Ascending aorta (tissue), 2 donors: ENCODE results near the gene SORCS2. TPM values are rescaled to one million over a fixed set of nuclear protein-coding genes. Genes with fewer than 3 reads are reported as not detected.

Experiments
- DNase-seq, 2 donors: peaks; one replicate each; pipeline ENCODE4 v3.0.0-alpha.2; 2019; ENCODE audit warnings: low spot score in 2 of 2
- H3K27ac ChIP-seq, 2 donors: fragments of 200-600 bp; sonication (generic); one replicate each; pipeline ENCODE4 v1.5.1; 2016 to 2017; ENCODE audit warnings: mild to moderate bottlenecking in 1 of 2
- H3K27me3 ChIP-seq: fragments of 200-600 bp; sonication (generic); one replicate; pipeline ENCODE4 v1.5.1; 2017
- H3K36me3 ChIP-seq, 2 donors: fragments of 200-600 bp; sonication (generic); one replicate each; pipeline ENCODE4 v1.5.1; 2016
- H3K4me1 ChIP-seq, 2 donors: fragments of 200-600 bp; sonication (generic); one replicate each; pipeline ENCODE4 v1.5.1; 2016 to 2017; ENCODE audit warnings: mild to moderate bottlenecking in 1 of 2
- H3K4me3 ChIP-seq, 2 donors: fragments of 200-600 bp; sonication (generic); one replicate each; pipeline ENCODE4 v1.5.1; 2016 to 2017; ENCODE audit warnings: mild to moderate bottlenecking in 1 of 2
- H3K9me3 ChIP-seq, 2 donors: fragments of 200-600 bp; sonication (generic); one replicate each; pipeline ENCODE4 v1.5.1; 2016
- CTCF ChIP-seq, 3 experiments: fragments of 200-600 bp in 2 of 3; fragments of 450-650 bp in 1 of 3; sonication (generic) in 2 of 3; IDR thresholded peaks; one replicate each; pipeline ENCODE4 v1.5.1; 2016 to 2019; ENCODE audit warnings: antibody characterized with exemption in 3 of 3, mild to moderate bottlenecking in 1 of 3, moderate library complexity in 1 of 3
- intact Hi-C: fragments of 100-400 bp; cut with DNase I; formaldehyde crosslinking; loops from one replicate; pipeline ENCODE4 v1.15.1; 2023
- total RNA-seq: library from RNA; depleted of rRNA; stranded (reverse); fragments of >200 nt; gene quantifications from one replicate; pipeline ENCODE4 v1.1.0, GENCODE V29; 2016

The SORCS2 gene
- total RNA-seq, 1 donor from 2014 or later: 0.32 TPM

DNA sequence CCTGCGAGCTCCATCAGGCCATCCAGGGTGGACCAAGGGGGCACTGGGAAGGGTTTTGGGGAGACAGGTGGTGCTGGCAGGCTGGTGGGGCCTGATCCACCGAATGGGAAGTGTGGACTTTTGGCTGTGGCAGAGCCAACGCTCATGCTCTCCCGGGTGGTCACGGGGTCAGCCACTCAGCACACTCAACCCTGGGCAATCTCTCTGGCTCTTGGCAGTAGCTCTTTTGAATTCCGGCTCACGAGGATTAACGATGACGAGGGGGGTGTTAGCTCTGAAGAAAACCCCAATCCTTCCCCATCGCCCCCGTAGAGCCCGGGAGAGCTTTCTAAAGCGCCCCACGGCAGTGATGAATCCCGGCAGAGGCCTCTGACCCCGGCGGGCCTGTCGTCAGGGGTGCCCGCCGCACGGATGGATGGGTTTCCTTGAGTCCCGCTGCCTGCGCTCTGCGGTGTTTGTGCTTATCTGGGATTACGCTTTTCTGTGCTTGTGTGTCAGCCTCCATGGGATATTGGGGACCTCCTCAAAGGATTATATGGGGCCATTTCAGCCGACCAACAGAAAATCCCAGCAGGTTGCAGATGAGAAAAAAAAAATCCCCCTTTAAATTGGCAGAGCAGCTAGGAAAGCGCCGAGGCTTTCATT, 399.2 kb downstream of the SORCS2 start:
- Histone ChIP-seq H3K27ac (no peak overlapping the region), H3K36me3 (no peaks in the 10 kb centered on the region), H3K27me3 (no peaks in the 10 kb centered on the region), H3K4me1 (no peaks in the 10 kb centered on the region), H3K4me3 (no peak overlapping the region), H3K9me3 (no peaks in the 10 kb centered on the region)
- no peak for TF ChIP-seq CTCF (IDR thresholded peaks at IDR 0.05)
- intact Hi-C loops: no loop called here
- DNase-seq: no peak

DNA sequence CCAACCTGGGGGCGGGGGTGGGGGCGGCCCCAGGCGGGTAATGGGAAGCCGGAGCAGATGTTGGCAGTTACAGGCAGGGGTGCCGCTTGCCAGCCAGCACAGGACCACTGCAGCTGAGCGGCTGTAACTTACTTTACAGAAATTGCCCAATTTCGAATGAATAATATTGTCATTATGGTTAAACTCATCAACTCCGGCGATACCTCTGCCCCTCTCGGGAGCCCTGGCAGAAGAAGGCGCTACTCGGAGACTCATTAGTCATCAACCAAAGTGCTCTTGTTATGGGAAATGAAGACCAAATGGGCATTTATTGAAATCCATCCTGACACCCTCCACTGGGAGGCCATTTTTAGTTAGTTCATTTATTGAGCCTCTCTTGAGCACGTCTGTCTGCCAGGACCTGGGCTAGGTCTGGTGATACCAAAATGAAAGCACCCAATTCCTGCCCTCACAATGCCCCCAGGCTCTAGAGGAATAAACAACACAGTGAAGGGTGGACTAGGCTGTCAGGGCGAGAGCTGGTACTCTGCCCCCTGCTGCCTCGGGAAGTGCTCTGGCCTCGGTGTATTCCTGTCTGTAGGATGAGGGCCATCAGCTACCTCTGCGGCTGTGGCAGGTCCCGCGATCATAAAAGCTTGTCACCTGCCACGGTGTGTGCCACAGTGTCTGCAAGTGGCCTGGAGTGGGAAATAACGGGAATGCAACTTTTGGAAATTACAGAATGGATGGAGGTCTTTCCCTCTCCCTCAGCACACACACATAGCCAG, 401.5 kb downstream of the SORCS2 start:
- Histone ChIP-seq H3K4me3 (no peak overlapping the region), H3K27me3 (no peaks in the 10 kb centered on the region), H3K9me3 (no peaks in the 10 kb centered on the region), H3K4me1 (no peaks in the 10 kb centered on the region), H3K27ac (no peak overlapping the region), H3K36me3 (no peaks in the 10 kb centered on the region)
- DNase-seq: no peak
- TF ChIP-seq CTCF (IDR thresholded peaks at IDR 0.05): no peak
- intact Hi-C loops: no loop called here

DNA sequence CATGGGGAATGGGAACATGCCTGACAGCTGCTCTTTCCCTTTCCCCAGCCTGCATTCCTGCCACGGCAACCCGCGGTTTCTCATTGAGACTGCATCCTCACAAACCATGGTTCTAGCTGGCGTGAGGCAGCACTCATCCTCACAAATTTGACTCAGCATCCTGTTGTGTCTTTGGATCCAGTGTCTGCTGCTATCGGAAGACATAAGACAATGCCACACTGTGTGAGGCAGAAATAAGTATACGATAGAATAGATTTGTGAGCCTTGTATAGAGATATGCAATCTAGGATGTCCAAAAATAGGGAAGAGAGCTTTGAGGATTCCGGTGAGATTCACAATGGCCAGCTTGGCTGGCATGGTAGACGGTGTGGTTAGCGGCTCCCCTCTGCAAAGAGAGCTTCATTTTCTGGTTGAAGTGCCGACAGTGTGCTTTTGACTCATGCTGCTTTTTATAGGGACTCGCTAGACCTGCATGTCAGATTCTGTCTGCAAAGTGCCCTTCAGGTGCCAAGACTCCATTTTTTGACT, 403.7 kb downstream of the SORCS2 start:
- Histone ChIP-seq H3K4me3 (no peak overlapping the region), H3K27me3 (no peaks in the 10 kb centered on the region), H3K36me3 (no peaks in the 10 kb centered on the region), H3K27ac (no peak overlapping the region), H3K9me3 (no peaks in the 10 kb centered on the region), H3K4me1 (no peaks in the 10 kb centered on the region)
- no peak for TF ChIP-seq CTCF (IDR thresholded peaks at IDR 0.05)
- intact Hi-C loops: no loop called here
- DNase-seq: no peak

GRCh38 chr4:7596918-7597606, 404.7 kb downstream of the SORCS2 start:
- Histone ChIP-seq H3K27me3 (no peaks in the 10 kb centered on the region), H3K4me3 (no peak overlapping the region), H3K27ac (no peak overlapping the region), H3K36me3 (no peaks in the 10 kb centered on the region), H3K9me3 (no peaks in the 10 kb centered on the region), H3K4me1 (no peaks in the 10 kb centered on the region)
- no peak for TF ChIP-seq CTCF (IDR thresholded peaks at IDR 0.05)
- no peak for DNase-seq
- intact Hi-C loops: no loop called here

DNA sequence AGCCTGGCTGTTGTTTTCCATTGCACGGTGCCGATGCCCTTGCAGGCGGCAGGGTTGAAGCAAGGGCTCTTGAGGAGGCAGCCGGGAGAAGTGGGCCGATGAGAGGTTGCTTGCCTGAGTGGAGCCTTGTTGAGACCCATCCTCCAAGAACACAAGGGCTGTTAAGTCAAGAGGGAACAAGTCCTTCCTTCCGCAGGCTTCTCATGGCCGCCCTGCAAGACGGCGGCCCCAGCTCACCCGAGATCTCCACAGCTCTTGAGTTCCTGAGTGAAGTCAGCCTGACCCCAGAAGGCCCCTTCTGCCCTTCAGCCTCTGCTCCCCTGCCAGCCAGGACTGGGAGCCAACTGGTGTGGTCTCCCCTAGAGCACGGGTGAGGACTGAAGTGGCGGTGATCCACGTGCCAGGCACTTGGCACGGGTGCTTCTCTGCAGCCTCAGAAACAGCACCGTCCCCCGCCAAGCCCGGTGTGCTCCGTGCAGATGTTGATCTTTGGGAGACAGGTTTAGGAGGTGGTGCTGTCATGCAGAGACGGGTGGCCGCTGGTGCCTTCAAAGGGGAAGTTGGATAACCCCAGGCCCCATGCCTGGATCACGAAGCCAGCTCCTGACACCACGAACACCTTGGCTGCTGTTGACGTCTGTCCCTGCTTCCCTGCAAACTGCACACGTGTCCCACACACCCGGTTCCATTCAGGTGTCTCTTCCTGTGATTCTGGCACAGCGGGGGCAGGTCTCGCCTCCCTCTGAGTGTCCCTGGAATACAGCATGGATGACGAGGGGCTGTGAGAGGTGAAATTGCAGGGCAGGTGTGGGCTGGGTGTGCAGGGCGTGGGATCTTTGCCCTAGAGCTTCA, 406.8 kb downstream of the SORCS2 start:
- no peaks in the 10 kb centered on the region for H3K4me1 ChIP-seq
- H3K9me3 ChIP-seq: no peaks in the 10 kb centered on the region
- no peaks in the 10 kb centered on the region for H3K27me3 ChIP-seq
- no peak for DNase-seq
- TF ChIP-seq CTCF (IDR thresholded peaks at IDR 0.05): no peak
- no peak overlapping the region for H3K4me3 ChIP-seq
- H3K27ac ChIP-seq: no peak overlapping the region
- intact Hi-C loops: no loop called here
- no peaks in the 10 kb centered on the region for H3K36me3 ChIP-seq
